Lung (tissue), 12 donors: ENCODE data around the gene SUCO. TPM values are rescaled to one million over a fixed set of nuclear protein-coding genes. Genes with fewer than 3 reads are reported as not detected.
"Not testable (repeated sequence)": the region's sequence is repeated elsewhere in the genome, so short reads cannot be mapped to it uniquely, and the experiment has no call there.

Source experiments
- ATAC-seq: fragments of 200-7000 bp; cut with Tn5 transposase; one replicate; pipeline ENCODE4 v1.9.1; 2020; ENCODE audit warnings: moderate number of reproducible peaks; ENCODE audit not compliant: insufficient read depth, low FRiP score
- DNase-seq, 3 donors: peaks; one replicate each; pipeline ENCODE4 v3.0.0-alpha.2; 2013 to 2017
- H3K27ac ChIP-seq, 2 donors: one replicate each; pipeline ENCODE4 v1.5.1; 2013; ENCODE audit warnings: mild to moderate bottlenecking in 2 of 2, moderate library complexity in 2 of 2, control low read depth in 1 of 2, inconsistent platforms in 1 of 2, low read depth in 1 of 2, low read length in 1 of 2
- H3K27me3 ChIP-seq, 3 donors: one replicate each; pipeline ENCODE4 v1.5.1; 2013; ENCODE audit warnings: low read length in 2 of 3; ENCODE audit not compliant: control insufficient read depth in 3 of 3, insufficient read depth in 3 of 3
- H3K36me3 ChIP-seq, 4 donors: one replicate each; pipeline ENCODE4 v1.5.1; 2013; ENCODE audit warnings: low read length in 4 of 4, mild to moderate bottlenecking in 1 of 4, moderate library complexity in 1 of 4; ENCODE audit not compliant: control insufficient read depth in 4 of 4, insufficient read depth in 4 of 4
- H3K4me1 ChIP-seq, 5 donors: one replicate each; pipeline ENCODE4 v1.5.1; 2013; ENCODE audit warnings: low read length in 5 of 5, mild to moderate bottlenecking in 2 of 5, moderate library complexity in 1 of 5; ENCODE audit not compliant: control insufficient read depth in 5 of 5, insufficient read depth in 5 of 5
- H3K4me3 ChIP-seq: one replicate; pipeline ENCODE4 v1.5.1; 2013; ENCODE audit warnings: mild to moderate bottlenecking, control low read depth, moderate library complexity
- H3K9ac ChIP-seq, 2 donors: one replicate each; pipeline ENCODE4 v1.5.1; 2013; ENCODE audit warnings: low read length in 2 of 2, control low read depth in 1 of 2; ENCODE audit not compliant: insufficient read depth in 1 of 2
- H3K9me3 ChIP-seq, 4 donors: one replicate each; pipeline ENCODE4 v1.5.1; 2013; ENCODE audit warnings: low read length in 3 of 4, mild to moderate bottlenecking in 1 of 4, moderate library complexity in 1 of 4; ENCODE audit not compliant: control insufficient read depth in 4 of 4, insufficient read depth in 3 of 4
- CTCF ChIP-seq: IDR thresholded peaks from 2 replicates; pipeline ENCODE4 v1.5.1; 2012; ENCODE audit warnings: mild to moderate bottlenecking; ENCODE audit errors: control extremely low read depth, extremely low read depth
- WGBS, 2 donors: extraction: QIAGEN DNeasy Blood & Tissue Kit; methylation state at CpG; one replicate each; pipeline ENCODE4 v1.1.7; 2013; 5-methylcytosine and 5-hydroxymethylcytosine counted together
- polyA plus RNA-seq, 2 donors: library from polyadenylated mRNA; stranded (reverse); fragments of 200-250 nt; gene quantifications; one replicate each; pipeline ENCODE4 v1.2.1, GENCODE V29; 2013
- total RNA-seq, 2 donors: library from RNA; depleted of rRNA in 1 of 2; stranded (reverse); fragments of >200 nt in 1 of 2; gene quantifications; one replicate each; pipeline ENCODE4 v1.2.1, GENCODE V29; 2014 to 2021
- donor health status: control.
- donor health status: control.
- donor health status: Bipolar disorder and iron deficiency.
- donor health status: healthy.
- donor health status: DM: yes; HTN: yes; CAD: no.

The SUCO gene
- total and polyA plus RNA-seq, 4 donors, result 10.2 to 86.8 (median 22.0) TPM

GRCh38 chr1:172489847-172490246, 43.1 kb upstream of the SUCO start:
- Histone ChIP-seq H3K9ac (no peak overlapping the region), H3K4me1 (peaks cover 0 to 4% (median 0%) of the 10 kb centered on the region in 5 donors), H3K9me3 (no peaks in the 10 kb centered on the region), H3K36me3 (no peaks in the 10 kb centered on the region), H3K27ac (no peak overlapping the region), H3K4me3 (no peak overlapping the region), H3K27me3 (no peaks in the 10 kb centered on the region)
- ATAC-seq (no peak), DNase-seq (no peak)
- 78 to 83% methylated on average over 3 of the region's 3 CpGs for WGBS, 2 donors
- TF ChIP-seq CTCF, result no peak

- Histone ChIP-seq H3K27me3 (no peaks in the 10 kb centered on the region), H3K4me3 (no peak overlapping the region), H3K36me3 (no peaks in the 10 kb centered on the region), H3K4me1 (peaks cover 0 to 9% (median 0%) of the 10 kb centered on the region in 5 donors), H3K27ac (no peak overlapping the region), H3K9me3 (no peaks in the 10 kb centered on the region), H3K9ac (no peak overlapping the region)
- WGBS, 2 donors, result 70 to 83% methylated on average over 1 of the region's 1 CpG
- no peak for DNase-seq
- no peak for ATAC-seq
- TF ChIP-seq CTCF, result no peak
Measured at GRCh38 chr1:172492421-172492820, 40.5 kb upstream of the SUCO start.

GRCh38 chr1:172494166-172494565, 38.8 kb upstream of the SUCO start:
- no peaks in the 10 kb centered on the region for H3K9me3 ChIP-seq
- no peak for DNase-seq
- H3K9ac ChIP-seq, result no peak overlapping the region
- no peaks in the 10 kb centered on the region for H3K27me3 ChIP-seq
- no peak overlapping the region for H3K4me3 ChIP-seq
- H3K4me1 ChIP-seq, result peaks cover 0 to 12% (median 0%) of the 10 kb centered on the region in 5 donors
- TF ChIP-seq CTCF, result no peak
- no peak overlapping the region for H3K27ac ChIP-seq
- no peak for ATAC-seq
- no peaks in the 10 kb centered on the region for H3K36me3 ChIP-seq
- WGBS, 2 donors, result 95 to 98% methylated on average over 2 of the region's 2 CpGs

GRCh38 chr1:172496127-172496526, 36.8 kb upstream of the SUCO start:
- not testable (repeated sequence) for H3K9me3 ChIP-seq, H3K4me3 ChIP-seq, H3K36me3 ChIP-seq, DNase-seq, H3K27ac ChIP-seq, H3K9ac ChIP-seq, ATAC-seq, H3K27me3 ChIP-seq
- 90 to 93% methylated on average over 5 of the region's 5 CpGs for WGBS, 2 donors
- H3K4me1 ChIP-seq, result peaks cover 0 to 12% (median 0%) of the 10 kb centered on the region in 5 donors
